Measurements from ENCODE around the gene CCDC117.
A peak's percentile ranks its signal among the peaks of the same experiment; 100 is the strongest.

The CCDC117 gene

GRCh38 chr22:28769394-28770085 is 3.0 kb upstream of the CCDC117 start:
- no peak for DNase-seq (ENCODE audit: low read depth in 2 of 2)

GRCh38 chr22:28771195-28771791 is 1.2 kb upstream of the CCDC117 start:
- no peak for DNase-seq (ENCODE audit: low read depth in 2 of 2)

GRCh38 chr22:28773461-28773867 is 969 bp downstream of the CCDC117 start:
- DNase-seq (ENCODE audit: low read depth in 2 of 2) = no peak

- no peak for DNase-seq (ENCODE audit: low read depth in 2 of 2)
Measured at GRCh38 chr22:28774378-28774777, 1.9 kb downstream of the CCDC117 start.

- no peak for DNase-seq (ENCODE audit: low read depth in 2 of 2)
Measured at GRCh38 chr22:28779833-28780232, 7.3 kb downstream of the CCDC117 start.

- no peak for DNase-seq (ENCODE audit: low read depth in 2 of 2)
Measured at GRCh38 chr22:28780296-28780695, 7.8 kb downstream of the CCDC117 start.

- DNase-seq (ENCODE audit: low read depth in 2 of 2) = no peak
Measured at GRCh38 chr22:28783786-28784671, 11.5 kb downstream of the CCDC117 start.

- DNase-seq (ENCODE audit: low read depth in 2 of 2) = no peak
Measured at GRCh38 chr22:28788601-28789000, 16.1 kb downstream of the CCDC117 start.

- DNase-seq (ENCODE audit: low read depth in 2 of 2) = no peak
Measured at GRCh38 chr22:28791124-28791523, 18.6 kb downstream of the CCDC117 start.

- no peak for DNase-seq (ENCODE audit: low read depth in 2 of 2)
Measured at GRCh38 chr22:28791841-28792490, 19.5 kb downstream of the CCDC117 start.

- DNase-seq (ENCODE audit: low read depth in 2 of 2) = no peak
Measured at GRCh38 chr22:28792491-28793383, 20.2 kb downstream of the CCDC117 start.

GRCh38 chr22:28793976-28794584 is 21.6 kb downstream of the CCDC117 start:
- no peak for DNase-seq (ENCODE audit: low read depth in 2 of 2)

- no peak for DNase-seq (ENCODE audit: low read depth in 2 of 2)
Measured at GRCh38 chr22:28795071-28795693, 22.7 kb downstream of the CCDC117 start.

- no peak for DNase-seq (ENCODE audit: low read depth in 2 of 2)
Measured at GRCh38 chr22:28795932-28796856, 23.7 kb downstream of the CCDC117 start.

- no peak for DNase-seq (ENCODE audit: low read depth in 2 of 2)
Measured at GRCh38 chr22:28798810-28799605, 26.5 kb downstream of the CCDC117 start.

- no peak for DNase-seq (ENCODE audit: low read depth in 2 of 2)
Measured at GRCh38 chr22:28799606-28800307, 27.3 kb downstream of the CCDC117 start.

GRCh38 chr22:28800308-28801041 is 28.0 kb downstream of the CCDC117 start, which contains the start of gene XBP1:
XBP1 (minus strand) TSS chr22:28800569.
- DNase-seq (ENCODE audit: low read depth in 2 of 2) = peak; percentile 82 to 83
